VCaP (cell line): ENCODE measurements around the gene PSRC1.

ENCODE experiments used
- H3K27ac ChIP-seq: fragments of 450-650 bp; 2 replicates; pipeline ENCODE4 v1.5.1; 2017
- TF ChIP-seq, protein P1 (sequence below): fragments of 450-650 bp; conservative IDR thresholded peaks from 2 replicates; pipeline ENCODE4 v1.5.1; 2017; ENCODE audit warnings: mild to moderate bottlenecking, moderate library complexity

PSRC1 gene

DNA sequence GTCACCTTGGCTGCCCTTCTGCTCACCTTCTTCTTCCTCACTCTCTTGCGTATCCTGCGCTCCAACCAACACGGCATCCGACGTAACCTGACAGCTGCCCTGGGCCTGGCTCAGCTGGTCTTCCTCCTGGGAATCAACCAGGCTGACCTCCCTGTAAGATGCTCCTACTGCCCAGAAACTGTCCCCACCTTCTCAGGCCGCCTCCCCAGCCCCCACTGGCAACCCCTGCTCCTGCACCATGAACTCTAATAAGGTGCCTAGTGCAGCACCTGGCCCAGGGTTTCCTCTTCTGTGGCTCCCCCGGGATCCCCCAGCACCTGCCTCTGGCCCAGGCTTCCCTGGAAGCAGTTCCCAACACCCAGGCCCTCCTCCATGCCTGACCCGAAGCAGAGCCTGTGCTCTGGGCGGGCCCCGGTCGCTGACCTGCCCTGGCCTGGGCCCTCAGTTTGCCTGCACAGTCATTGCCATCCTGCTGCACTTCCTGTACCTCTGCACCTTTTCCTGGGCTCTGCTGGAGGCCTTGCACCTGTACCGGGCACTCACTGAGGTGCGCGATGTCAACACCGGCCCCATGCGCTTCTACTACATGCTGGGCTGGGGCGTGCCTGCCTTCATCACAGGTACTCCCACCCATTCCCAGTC is 12.8 kb downstream of the PSRC1 start:
- no peak overlapping the region for H3K27ac ChIP-seq
- TF ChIP-seq, protein P1, sequence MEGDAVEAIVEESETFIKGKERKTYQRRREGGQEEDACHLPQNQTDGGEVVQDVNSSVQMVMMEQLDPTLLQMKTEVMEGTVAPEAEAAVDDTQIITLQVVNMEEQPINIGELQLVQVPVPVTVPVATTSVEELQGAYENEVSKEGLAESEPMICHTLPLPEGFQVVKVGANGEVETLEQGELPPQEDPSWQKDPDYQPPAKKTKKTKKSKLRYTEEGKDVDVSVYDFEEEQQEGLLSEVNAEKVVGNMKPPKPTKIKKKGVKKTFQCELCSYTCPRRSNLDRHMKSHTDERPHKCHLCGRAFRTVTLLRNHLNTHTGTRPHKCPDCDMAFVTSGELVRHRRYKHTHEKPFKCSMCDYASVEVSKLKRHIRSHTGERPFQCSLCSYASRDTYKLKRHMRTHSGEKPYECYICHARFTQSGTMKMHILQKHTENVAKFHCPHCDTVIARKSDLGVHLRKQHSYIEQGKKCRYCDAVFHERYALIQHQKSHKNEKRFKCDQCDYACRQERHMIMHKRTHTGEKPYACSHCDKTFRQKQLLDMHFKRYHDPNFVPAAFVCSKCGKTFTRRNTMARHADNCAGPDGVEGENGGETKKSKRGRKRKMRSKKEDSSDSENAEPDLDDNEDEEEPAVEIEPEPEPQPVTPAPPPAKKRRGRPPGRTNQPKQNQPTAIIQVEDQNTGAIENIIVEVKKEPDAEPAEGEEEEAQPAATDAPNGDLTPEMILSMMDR = no peak

DNA sequence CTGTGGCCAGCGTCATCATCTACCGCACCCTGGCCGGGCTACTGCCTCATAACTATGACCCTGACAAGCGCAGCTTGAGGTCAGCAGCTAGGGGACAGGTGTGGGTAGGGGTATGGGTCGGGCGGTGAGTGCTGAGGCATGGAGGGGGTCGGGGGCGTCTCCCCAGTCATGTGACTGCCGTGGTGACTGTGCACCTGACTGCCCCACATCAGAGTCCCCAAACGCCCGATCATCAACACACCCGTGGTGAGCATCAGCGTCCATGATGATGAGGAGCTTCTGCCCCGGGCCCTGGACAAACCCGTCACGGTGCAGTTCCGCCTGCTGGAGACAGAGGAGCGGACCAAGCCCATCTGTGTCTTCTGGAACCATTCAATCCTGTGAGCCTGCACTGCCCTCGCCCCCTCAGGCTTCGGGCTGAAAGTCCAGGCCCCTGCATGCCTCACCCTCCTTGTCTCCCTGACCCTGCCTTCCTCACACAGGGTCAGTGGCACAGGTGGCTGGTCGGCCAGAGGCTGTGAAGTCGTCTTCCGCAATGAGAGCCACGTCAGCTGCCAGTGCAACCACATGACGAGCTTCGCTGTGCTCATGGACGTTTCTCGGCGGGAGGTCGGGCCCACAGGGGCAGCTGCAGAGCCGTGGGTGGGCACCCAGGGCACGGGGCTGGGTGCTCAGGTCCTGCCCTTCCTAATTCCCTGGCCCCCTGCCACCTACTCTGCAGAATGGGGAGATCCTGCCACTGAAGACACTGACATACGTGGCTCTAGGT is 13.5 kb downstream of the PSRC1 start:
- TF ChIP-seq, protein P1 = no peak
- no peak overlapping the region for H3K27ac ChIP-seq

DNA sequence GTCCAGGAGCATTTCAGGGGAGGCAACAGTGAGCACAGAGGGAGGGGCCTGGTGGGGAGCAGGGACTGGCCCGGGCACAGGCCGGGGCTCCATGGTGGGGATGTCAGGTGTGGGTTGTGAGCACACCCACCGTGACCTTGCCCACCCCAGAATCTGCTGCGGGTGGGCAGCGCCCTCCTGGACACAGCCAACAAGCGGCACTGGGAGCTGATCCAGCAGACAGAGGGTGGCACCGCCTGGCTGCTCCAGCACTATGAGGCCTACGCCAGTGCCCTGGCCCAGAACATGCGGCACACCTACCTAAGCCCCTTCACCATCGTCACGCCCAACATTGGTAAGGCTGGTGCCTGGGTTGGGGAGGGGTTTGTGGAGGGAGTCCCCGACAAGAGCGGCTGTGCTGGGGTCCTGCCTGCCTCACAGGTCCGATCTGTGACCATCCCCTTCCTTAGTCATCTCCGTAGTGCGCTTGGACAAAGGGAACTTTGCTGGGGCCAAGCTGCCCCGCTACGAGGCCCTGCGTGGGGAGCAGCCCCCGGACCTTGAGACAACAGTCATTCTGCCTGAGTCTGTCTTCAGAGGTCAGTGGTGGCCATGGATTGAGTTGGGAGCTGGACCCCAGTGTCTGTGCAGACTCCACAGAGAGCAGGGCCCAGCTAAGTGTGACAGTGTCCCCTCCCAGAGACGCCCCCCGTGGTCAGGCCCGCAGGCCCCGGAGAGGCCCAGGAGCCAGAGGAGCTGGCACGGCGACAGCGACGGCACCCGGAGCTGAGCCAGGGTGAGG is 14.3 kb downstream of the PSRC1 start:
- TF ChIP-seq, protein P1 = no peak
- H3K27ac ChIP-seq = no peak overlapping the region

DNA sequence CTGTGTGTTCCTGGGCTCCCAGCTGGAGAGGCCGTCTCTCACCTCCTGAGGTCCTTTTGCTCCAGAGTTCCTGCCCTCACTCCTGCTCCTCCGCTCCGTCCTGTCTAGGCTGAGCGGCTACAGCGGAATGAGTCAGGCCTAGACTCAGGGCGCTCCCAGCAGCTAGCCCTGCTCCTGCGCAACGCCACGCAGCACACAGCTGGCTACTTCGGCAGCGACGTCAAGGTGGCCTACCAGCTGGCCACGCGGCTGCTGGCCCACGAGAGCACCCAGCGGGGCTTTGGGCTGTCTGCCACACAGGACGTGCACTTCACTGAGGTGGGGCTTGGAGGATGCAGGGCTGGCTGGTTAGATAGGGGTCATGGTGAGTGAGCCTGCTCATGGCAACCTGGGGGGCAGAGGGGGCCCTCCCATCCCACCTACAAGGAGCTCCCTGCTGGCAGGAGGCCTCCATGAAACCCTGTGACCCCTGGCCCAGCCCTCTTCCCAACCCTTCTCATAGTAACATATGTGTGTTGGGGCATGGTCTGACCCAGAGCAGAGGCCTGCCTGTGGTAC is 15.1 kb downstream of the PSRC1 start:
- H3K27ac ChIP-seq = no peak overlapping the region
- TF ChIP-seq, protein P1 = no peak

DNA sequence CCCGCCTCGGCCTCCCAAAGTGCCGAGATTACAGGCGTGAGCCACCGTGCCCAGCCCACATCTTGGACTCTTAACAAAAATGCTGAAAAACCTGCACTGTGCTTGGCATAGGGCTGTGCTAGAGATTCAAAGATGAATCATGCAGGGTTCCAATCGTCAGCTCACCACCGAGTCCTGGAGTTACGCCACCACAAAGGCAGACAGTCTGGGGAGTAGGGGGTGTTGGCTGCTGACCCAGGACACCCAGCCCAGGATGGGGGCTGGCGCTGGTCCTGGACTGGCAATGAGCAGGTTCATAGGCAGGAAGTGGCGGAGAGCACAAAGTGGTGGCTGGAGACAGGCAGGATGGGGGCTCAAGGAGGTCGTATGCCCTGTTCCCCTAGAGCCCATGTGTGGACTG is 16.0 kb downstream of the PSRC1 start:
- H3K27ac ChIP-seq = no peak overlapping the region

DNA sequence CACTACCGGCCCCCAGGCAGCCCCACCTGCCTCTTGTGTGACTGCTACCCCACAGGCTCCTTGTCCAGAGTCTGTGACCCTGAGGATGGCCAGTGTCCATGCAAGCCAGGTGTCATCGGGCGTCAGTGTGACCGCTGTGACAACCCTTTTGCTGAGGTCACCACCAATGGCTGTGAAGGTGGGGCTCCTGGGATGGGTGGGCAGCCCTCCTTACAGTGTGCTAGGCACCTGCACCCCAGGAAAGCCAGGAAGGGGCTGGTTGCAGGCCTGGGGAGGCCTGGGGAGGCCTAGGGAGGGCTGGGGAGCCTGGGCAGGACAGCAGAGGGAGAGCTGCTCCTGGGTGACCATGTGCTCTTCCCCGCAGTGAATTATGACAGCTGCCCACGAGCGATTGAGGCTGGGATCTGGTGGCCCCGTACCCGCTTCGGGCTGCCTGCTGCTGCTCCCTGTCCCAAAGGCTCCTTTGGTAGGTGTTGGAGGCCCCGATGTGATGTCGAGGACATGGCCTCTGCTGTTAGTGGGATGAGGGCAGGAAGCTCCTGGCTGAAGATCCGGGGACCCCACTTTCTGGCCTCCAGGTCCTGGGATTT is 17.1 kb downstream of the PSRC1 start:
- no peak overlapping the region for H3K27ac ChIP-seq
- TF ChIP-seq, protein P1 = no peak

More for the DNA sequence above, 16.0 kb downstream of the PSRC1 start:
- TF ChIP-seq, protein P1 = no peak
